Pancreas (tissue), 10 donors: ENCODE data around the gene MPDZ. TPM values are rescaled to one million over a fixed set of nuclear protein-coding genes. Genes with fewer than 3 reads are reported as not detected.

Experiments used
- ATAC-seq, 4 donors: fragments of 200-7000 bp; cut with Tn5 transposase; one replicate each; pipeline versions ENCODE4 v1.8.0 to v1.9.1; 2020; ENCODE audit warnings: mild to moderate bottlenecking in 4 of 4, moderate library complexity in 4 of 4
- DNase-seq, 6 donors: peaks; one replicate each; pipeline ENCODE4 v3.0.0-alpha.2; 2020
- FAIRE-seq: peaks from 2 replicates; lab custom pipeline; 2012; peaks lifted over from hg19 to GRCh38; lab: Jason Lieb, UNC
- H3K27ac ChIP-seq, 4 donors: fragments of 200-600 bp; sonication (generic); 1 replicate in 3 of 4; 2 replicates in 1 of 4; pipeline versions ENCODE4 v1.5.0 to v1.8.0; 2020
- H3K27me3 ChIP-seq, 4 donors: fragments of 200-600 bp; one replicate each; pipeline ENCODE4 v1.8.0; 2021
- H3K36me3 ChIP-seq, 3 donors: fragments of 200-600 bp; sonication (generic) in 1 of 3; one replicate each; pipeline versions ENCODE4 v1.5.0 to v1.8.0; 2020 to 2021
- H3K4me1 ChIP-seq, 3 donors: fragments of 200-600 bp; one replicate each; pipeline ENCODE4 v1.8.0; 2021
- H3K4me3 ChIP-seq, 4 donors: fragments of 200-600 bp; sonication (generic) in 2 of 4; one replicate each; pipeline versions ENCODE4 v1.5.0 to v1.8.0; 2020 to 2021
- H3K9me3 ChIP-seq, 4 donors: fragments of 200-600 bp; one replicate each; pipeline ENCODE4 v1.8.0; 2021
- WGBS, 2 donors: extraction: QIAGEN DNeasy Blood & Tissue Kit; methylation state at CpG; one replicate each; pipeline ENCODE4 v1.1.7; 2013; 5-methylcytosine and 5-hydroxymethylcytosine counted together
- intact Hi-C, 3 donors: fragments of 100-400 bp; cut with DNase I; formaldehyde crosslinking; loops; one replicate each; pipeline versions ENCODE4 v1.11.1 to v1.14.2; 2022
- polyA plus RNA-seq, 2 donors: library from polyadenylated mRNA; stranded (reverse); fragments of 200-250 nt; gene quantifications; one replicate each; pipeline ENCODE4 v1.2.3, GENCODE V29; 2013
- total RNA-seq, 6 donors: library from RNA; stranded (reverse); fragmentation: NEBNext Ultra II Directional in 4 of 6; extraction: Animal tissue kit (Norgen Biotek cat#: 25700) in 4 of 6; gene quantifications; one replicate each; pipeline versions ENCODE4 v1.2.1 to v1.2.4, GENCODE V29; 2021 to 2023
- TF ChIP-seq, protein P1 (sequence below), 4 donors: fragments of 200-600 bp; sonication (generic) in 3 of 4; IDR thresholded peaks; one replicate each; pipeline versions ENCODE4 v1.5.0 to v1.8.0; 2021; ENCODE audit warnings: antibody characterized with exemption in 4 of 4
- donor health status: healthy with polysubstance abuse.
- donor health status: DM: no; HTN: no; CAD: no; lungs with moderate emphysema.
- donor health status: DM: no; HTN: no; CAD: no.
- donor health status: control.
- donor health status: control.
- donor health status: Bipolar disorder and iron deficiency.
- donor health status: DM: yes; HTN: yes; CAD: no.
- donor health status: DM: no; HTN: no; CAD: no.
- donor health status: DM: no; HTN: no; CAD: no.
- donor health status: DM: yes; HTN: yes; CAD: no.

Gene MPDZ
- total and polyA plus RNA-seq, 8 donors: 2.7 to 9.5 (median 4.6) TPM

- H3K9me3 ChIP-seq: no peaks in the 10 kb centered on the region
- no peaks in the 10 kb centered on the region for H3K27me3 ChIP-seq
- ATAC-seq (no peak), FAIRE-seq (no peak), DNase-seq (no peak)
- no peaks in the 10 kb centered on the region for H3K4me1 ChIP-seq
- TF ChIP-seq, protein P1, sequence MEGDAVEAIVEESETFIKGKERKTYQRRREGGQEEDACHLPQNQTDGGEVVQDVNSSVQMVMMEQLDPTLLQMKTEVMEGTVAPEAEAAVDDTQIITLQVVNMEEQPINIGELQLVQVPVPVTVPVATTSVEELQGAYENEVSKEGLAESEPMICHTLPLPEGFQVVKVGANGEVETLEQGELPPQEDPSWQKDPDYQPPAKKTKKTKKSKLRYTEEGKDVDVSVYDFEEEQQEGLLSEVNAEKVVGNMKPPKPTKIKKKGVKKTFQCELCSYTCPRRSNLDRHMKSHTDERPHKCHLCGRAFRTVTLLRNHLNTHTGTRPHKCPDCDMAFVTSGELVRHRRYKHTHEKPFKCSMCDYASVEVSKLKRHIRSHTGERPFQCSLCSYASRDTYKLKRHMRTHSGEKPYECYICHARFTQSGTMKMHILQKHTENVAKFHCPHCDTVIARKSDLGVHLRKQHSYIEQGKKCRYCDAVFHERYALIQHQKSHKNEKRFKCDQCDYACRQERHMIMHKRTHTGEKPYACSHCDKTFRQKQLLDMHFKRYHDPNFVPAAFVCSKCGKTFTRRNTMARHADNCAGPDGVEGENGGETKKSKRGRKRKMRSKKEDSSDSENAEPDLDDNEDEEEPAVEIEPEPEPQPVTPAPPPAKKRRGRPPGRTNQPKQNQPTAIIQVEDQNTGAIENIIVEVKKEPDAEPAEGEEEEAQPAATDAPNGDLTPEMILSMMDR (IDR thresholded peaks at IDR 0.05): no peak
- whole genome bisulfite sequencing, 2 donors: 71 to 82% methylated on average over 2 of the region's 2 CpGs
- H3K27ac ChIP-seq: no peak overlapping the region
- H3K36me3 ChIP-seq: peaks cover 0 to 5% (median 0%) of the 10 kb centered on the region in 3 donors
- intact Hi-C loops: no loop called here
- no peak overlapping the region for H3K4me3 ChIP-seq
Measured at GRCh38 chr9:13163287-13163686, 116.2 kb downstream of the MPDZ start.

- Histone ChIP-seq H3K9me3 (no peaks in the 10 kb centered on the region), H3K4me3 (no peak overlapping the region), H3K4me1 (no peaks in the 10 kb centered on the region), H3K36me3 (no peaks in the 10 kb centered on the region), H3K27me3 (no peaks in the 10 kb centered on the region), H3K27ac (no peak overlapping the region)
- 94 to 97% methylated on average over 1 of the region's 1 CpG for WGBS, 2 donors
- FAIRE-seq (no peak), ATAC-seq (no peak), DNase-seq (no peak)
- TF ChIP-seq, protein P1 (IDR thresholded peaks at IDR 0.05): no peak
- intact Hi-C loops: no loop called here
Measured at GRCh38 chr9:13160051-13160450, 119.4 kb downstream of the MPDZ start.

- H3K36me3 ChIP-seq: no peaks in the 10 kb centered on the region
- H3K9me3 ChIP-seq: no peaks in the 10 kb centered on the region
- intact Hi-C loops: no loop called here
- no peak overlapping the region for H3K4me3 ChIP-seq
- WGBS, 2 donors: 60 to 94% methylated on average over 3 of the region's 3 CpGs
- FAIRE-seq: no peak
- H3K27me3 ChIP-seq: no peaks in the 10 kb centered on the region
- no peak for ATAC-seq
- H3K4me1 ChIP-seq: no peaks in the 10 kb centered on the region
- no peak overlapping the region for H3K27ac ChIP-seq
- no peak for DNase-seq
- TF ChIP-seq, protein P1 (IDR thresholded peaks at IDR 0.05): no peak
Measured at GRCh38 chr9:13158986-13159385, 120.5 kb downstream of the MPDZ start.

DNA sequence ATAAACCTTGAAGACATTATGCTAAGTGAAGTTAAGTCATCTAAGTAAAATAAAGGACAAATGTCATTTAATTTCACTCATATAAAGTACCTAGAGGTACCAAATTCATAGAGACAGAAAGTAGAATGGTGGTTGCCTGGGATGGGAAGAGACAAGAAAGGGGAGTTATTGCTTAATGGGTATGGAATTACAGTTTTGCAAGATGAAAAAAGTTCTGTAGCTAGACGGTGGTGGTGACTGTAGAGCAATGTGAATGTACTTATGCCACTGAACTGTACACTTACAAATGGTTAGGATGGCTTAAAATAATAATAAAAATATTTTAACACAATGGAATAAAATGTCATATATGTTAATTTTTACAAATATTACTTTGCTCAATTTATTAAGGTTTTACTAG, 128.0 kb downstream of the MPDZ start:
- no peak for FAIRE-seq
- H3K4me3 ChIP-seq: no peak overlapping the region
- H3K27ac ChIP-seq: no peak overlapping the region
- H3K36me3 ChIP-seq: no peaks in the 10 kb centered on the region
- H3K4me1 ChIP-seq: no peaks in the 10 kb centered on the region
- no peak for DNase-seq
- H3K9me3 ChIP-seq: no peaks in the 10 kb centered on the region
- 80 to 97% methylated on average over 1 of the region's 1 CpG for WGBS, 2 donors
- no peak for ATAC-seq
- intact Hi-C loops: no loop called here
- TF ChIP-seq, protein P1 (IDR thresholded peaks at IDR 0.05): no peak
- H3K27me3 ChIP-seq: no peaks in the 10 kb centered on the region

DNA sequence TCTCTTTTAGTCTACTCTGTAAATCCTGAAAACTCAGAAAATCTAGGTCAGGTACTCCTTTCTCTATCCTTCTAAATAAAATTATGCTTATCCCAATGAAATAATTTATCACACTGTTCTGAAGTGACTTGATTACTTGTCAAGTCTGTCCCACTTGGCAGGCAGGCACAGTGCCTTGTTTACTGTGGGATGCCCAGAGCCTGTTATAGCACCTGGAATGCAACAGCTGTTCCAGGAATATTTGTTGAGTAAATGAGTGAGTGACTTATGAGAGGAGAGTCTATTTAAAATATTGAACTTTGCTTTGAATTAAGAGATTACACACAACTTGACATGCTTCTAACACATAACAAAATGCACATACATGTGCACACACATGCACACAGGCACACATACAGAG, 130.0 kb downstream of the MPDZ start:
- no peak overlapping the region for H3K4me3 ChIP-seq
- H3K27me3 ChIP-seq: no peaks in the 10 kb centered on the region
- H3K27ac ChIP-seq: no peak overlapping the region
- DNase-seq (no peak), FAIRE-seq (no peak), ATAC-seq (peak in 2 of 4 donors; percentile 42 to 46)
- H3K36me3 ChIP-seq: no peaks in the 10 kb centered on the region
- intact Hi-C loops: no loop called here
- no peaks in the 10 kb centered on the region for H3K9me3 ChIP-seq
- H3K4me1 ChIP-seq: no peaks in the 10 kb centered on the region
- TF ChIP-seq, protein P1 (IDR thresholded peaks at IDR 0.05): no peak
